Activated CD4-positive, alpha-beta T cell treated with anti-CD3 and anti-CD28 coated beads, Interleukin-2, amount 50 U/mL, for 48 hours (primary cell): ENCODE data around the gene TNFRSF8.
A peak's percentile ranks its signal among the peaks of the same experiment; 100 is the strongest.

Source experiments
- DNase-seq, 2 experiments: peaks; one replicate each; pipeline ENCODE4 v3.0.0-alpha.2; 2020

The TNFRSF8 gene

GRCh38 chr1:12123172-12123571 is 60.1 kb downstream of the TNFRSF8 start:
- DNase-seq: no peak

DNA sequence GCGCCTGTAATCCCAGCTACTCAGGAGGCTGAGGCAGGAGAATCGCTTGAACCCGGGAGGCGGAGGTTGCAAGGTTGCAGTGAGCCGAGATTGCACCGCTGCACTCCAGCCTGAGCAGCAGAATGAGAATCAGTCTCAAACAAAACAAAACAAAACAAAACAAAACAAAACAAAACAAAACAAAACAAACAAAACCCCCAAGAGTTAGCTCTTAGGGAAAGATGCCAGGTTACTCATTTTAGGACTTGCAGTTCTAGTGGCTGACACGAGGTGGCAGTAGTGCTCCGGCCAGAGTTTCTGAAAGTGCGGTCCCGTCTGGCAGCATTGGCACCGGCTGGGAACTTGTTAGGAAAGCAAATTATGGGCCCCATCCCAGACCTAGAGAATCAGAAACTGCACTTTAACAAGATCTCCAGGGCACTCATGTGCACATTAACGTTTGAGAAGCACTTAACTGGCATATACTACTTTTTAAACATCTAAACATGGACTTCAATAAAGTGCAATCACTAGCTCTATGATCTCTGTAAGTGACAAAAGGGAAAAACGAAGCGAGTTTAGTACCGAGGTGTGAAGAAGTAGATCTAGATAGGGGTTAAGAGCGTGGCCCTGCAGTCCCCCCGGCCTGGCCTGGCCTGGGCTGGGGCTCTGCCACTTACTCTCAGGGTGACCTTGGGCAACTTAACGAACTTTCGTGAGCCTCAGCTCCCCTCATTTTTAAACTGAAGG is 61.8 kb downstream of the TNFRSF8 start:
- peak; percentile 81 to 87 for DNase-seq

GRCh38 chr1:12125422-12126355 is 62.6 kb downstream of the TNFRSF8 start:
- no peak for DNase-seq

- no peak for DNase-seq
Observed at GRCh38 chr1:12126781-12127180, 63.7 kb downstream of the TNFRSF8 start.

DNA sequence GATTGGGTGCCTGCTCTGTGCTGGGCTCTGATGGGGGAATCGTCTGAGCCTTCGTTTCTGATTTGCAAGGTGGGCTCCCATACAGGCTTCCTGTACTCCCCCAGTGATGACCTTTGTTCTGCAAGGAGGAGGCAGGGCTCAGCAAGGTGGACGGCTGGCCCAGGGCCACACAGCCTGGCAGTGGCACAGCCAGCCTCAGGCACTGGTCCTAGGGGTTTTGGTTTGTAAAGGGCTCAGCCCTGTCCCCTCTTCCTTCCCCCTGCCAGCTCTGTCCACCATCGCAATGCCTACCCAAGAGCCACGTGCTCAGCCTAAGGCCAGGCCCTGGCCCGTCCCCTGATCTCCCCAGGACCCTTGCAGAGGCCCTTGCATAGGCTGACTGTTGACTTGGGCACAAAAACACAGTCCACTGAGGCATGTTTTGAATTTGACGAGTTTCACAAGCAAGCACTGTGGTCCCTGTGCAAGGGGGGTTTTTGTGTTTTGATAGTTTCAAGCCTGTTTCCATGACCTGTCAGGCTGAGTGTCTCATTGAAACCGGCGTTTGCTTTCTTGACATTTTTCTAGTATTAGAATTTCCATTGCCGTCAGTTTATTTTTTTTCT is 64.2 kb downstream of the TNFRSF8 start:
- DNase-seq: peak; percentile 38 to 54

- DNase-seq: no peak
Observed at GRCh38 chr1:12128120-12128519, 65.0 kb downstream of the TNFRSF8 start.

GRCh38 chr1:12129624-12130023 is 66.5 kb downstream of the TNFRSF8 start:
- no peak for DNase-seq

- no peak for DNase-seq
Observed at GRCh38 chr1:12130466-12131130, 67.5 kb downstream of the TNFRSF8 start.

DNA sequence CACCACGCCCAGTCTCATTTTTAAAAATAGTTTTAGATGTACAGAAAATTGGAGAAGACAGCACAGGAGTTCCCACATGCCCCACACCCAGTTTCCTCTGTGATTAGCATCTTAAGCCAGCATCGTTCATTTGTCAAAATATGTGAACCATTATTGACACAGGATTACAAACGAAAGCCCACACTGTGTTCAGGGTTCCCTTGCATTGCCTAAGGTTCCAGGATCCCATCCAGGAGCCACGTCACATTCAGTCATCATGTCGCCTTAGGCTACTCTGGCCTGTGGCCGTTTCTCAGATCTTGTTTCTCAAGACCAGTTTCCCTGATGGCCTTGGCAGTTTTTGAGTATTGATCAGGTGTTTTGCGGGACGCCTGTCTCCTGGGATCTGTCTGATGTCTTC is 69.0 kb downstream of the TNFRSF8 start:
- DNase-seq: no peak

- DNase-seq: no peak
Observed at GRCh38 chr1:12134716-12135115, 71.6 kb downstream of the TNFRSF8 start.

DNA sequence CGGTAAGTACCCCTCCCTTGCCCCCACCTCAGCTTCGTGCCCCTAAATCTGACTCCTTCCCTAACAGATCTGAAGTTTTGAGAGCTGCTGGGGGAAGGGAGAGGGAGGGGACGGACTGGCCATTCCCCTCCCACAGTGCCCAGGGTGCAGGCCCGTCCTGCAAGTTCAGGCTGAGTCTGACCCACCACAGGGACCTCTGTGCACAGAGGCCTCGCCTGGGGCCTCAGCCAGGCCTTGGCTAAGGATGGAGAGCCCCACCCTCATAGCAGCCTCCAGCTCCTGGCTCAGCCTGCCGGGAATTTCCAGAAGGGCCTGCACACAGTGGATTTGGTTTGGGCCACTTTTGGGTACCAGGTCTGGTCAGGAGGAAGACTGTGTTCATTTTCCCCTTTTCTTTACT is 72.5 kb downstream of the TNFRSF8 start:
- no peak for DNase-seq

- DNase-seq: no peak
Observed at GRCh38 chr1:12136916-12137610, 74.0 kb downstream of the TNFRSF8 start.

GRCh38 chr1:12138196-12139168 is 75.4 kb downstream of the TNFRSF8 start:
- no peak for DNase-seq

GRCh38 chr1:12140016-12140415 is 76.9 kb downstream of the TNFRSF8 start:
- DNase-seq: no peak

DNA sequence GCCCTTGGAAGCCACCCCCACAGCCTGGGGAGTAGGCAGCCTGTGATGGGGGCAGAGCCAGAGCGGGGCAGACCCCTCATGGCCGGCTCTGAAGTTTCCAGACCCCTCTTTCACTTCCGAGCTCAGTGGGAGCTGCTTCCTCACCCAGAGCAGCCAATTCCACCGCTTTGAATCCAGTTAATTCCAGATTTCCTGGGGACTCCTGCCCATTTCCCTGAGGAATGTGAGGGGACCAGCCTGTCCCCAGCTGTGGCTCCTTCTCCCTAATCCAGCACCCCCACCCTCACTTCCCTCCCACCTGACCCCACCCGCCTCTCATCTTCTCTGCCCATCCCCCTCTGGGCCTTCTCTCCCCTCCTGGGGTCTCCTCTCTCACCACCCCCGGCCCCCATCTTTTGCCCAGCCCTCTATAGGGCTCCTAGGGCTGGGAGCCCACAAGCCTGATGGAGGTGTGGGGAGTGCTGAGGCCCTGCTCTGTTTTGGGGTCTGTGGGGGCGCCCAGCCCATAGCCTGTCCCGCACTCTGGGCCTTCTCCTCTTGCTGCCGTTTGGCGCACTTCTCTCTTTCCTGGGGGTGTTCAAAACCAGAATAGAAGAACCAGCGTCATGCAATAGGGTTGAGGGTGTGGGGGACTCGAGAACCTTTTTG is 77.5 kb downstream of the TNFRSF8 start:
- no peak for DNase-seq

DNA sequence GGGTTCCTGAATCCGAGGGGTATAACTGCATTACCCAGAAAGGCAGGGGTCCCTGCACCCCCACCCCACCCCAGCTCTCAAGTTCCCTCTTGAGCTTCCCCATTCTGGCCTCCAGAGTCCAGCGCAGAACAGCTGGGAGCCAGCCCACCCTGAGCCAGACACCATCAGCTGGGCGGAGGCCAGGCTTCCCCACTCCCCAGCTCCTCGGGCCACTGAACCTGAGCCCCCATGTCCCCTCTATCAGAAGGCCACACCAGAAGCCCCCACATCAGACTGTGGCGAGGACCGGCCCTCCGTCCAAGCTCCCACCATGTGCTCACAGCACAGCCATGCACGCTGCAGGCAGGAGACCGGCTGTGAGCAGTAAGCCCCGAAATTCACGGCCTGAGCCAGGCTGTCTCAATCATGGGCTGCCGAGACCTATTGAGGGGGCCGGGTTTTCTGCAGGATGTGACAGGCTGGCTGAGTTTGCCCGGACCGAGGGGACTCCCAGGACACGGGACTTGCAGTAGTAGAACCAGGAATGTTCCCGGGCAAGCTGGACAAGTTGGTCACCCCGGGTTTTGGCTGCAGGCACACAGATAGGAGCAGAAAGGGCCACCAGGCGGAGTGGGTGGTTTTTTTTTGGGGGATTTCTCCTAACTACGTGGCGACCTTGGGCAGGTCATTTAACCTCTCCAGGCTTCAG is 78.2 kb downstream of the TNFRSF8 start:
- DNase-seq: no peak

- DNase-seq: no peak
Observed at GRCh38 chr1:12142141-12142823, 79.2 kb downstream of the TNFRSF8 start.

DNA sequence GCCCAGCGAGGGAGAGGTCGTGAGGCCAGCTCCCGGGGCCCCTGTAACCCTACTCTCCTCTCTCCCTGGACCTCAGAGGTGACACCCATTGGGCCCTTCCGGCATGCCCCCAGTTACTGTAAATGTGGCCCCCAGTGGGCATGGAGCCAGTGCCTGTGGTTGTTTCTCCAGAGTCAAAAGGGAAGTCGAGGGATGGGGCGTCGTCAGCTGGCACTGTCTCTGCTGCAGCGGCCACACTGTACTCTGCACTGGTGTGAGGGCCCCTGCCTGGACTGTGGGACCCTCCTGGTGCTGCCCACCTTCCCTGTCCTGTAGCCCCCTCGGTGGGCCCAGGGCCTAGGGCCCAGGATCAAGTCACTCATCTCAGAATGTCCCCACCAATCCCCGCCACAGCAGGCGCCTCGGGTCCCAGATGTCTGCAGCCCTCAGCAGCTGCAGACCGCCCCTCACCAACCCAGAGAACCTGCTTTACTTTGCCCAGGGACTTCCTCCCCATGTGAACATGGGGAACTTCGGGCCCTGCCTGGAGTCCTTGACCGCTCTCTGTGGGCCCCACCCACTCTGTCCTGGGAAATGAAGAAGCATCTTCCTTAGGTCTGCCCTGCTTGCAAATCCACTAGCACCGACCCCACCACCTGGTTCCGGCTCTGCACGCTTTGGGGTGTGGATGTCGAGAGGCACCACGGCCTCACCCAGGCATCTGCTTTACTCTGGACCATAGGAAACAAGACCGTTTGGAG is 80.0 kb downstream of the TNFRSF8 start:
- peak in 1 of 2 experiments; percentile 12 for DNase-seq
